LNCAP (cell line): ENCODE results near the gene HAPLN2.

Source experiments
- TF ChIP-seq, protein P1 (sequence below): fragments of 450-650 bp; IDR thresholded peaks from 2 replicates; pipeline ENCODE4 v1.5.1; 2017; ENCODE audit warnings: mild to moderate bottlenecking

HAPLN2 gene

DNA sequence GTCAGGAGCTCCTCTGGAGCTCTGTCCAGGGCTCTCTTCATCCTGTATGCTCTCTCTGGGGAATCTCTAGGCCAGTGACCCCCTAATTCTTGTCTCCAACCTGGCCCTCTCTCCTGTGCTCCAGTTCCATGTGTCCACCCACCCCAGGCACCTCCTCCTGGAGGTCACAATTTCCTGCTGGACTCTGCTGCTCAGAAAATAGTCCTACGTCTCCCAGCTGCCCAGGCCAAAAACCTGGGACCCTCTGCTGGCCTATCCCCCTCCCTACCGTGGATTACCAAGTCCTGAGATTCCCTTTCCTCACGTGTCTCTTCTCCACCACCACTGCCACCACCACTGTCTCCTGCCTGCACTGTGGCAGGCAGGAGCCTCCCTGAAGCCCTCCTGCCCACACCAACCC, 46.3 kb downstream of the HAPLN2 start:
- TF ChIP-seq, protein P1, sequence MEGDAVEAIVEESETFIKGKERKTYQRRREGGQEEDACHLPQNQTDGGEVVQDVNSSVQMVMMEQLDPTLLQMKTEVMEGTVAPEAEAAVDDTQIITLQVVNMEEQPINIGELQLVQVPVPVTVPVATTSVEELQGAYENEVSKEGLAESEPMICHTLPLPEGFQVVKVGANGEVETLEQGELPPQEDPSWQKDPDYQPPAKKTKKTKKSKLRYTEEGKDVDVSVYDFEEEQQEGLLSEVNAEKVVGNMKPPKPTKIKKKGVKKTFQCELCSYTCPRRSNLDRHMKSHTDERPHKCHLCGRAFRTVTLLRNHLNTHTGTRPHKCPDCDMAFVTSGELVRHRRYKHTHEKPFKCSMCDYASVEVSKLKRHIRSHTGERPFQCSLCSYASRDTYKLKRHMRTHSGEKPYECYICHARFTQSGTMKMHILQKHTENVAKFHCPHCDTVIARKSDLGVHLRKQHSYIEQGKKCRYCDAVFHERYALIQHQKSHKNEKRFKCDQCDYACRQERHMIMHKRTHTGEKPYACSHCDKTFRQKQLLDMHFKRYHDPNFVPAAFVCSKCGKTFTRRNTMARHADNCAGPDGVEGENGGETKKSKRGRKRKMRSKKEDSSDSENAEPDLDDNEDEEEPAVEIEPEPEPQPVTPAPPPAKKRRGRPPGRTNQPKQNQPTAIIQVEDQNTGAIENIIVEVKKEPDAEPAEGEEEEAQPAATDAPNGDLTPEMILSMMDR: no peak

DNA sequence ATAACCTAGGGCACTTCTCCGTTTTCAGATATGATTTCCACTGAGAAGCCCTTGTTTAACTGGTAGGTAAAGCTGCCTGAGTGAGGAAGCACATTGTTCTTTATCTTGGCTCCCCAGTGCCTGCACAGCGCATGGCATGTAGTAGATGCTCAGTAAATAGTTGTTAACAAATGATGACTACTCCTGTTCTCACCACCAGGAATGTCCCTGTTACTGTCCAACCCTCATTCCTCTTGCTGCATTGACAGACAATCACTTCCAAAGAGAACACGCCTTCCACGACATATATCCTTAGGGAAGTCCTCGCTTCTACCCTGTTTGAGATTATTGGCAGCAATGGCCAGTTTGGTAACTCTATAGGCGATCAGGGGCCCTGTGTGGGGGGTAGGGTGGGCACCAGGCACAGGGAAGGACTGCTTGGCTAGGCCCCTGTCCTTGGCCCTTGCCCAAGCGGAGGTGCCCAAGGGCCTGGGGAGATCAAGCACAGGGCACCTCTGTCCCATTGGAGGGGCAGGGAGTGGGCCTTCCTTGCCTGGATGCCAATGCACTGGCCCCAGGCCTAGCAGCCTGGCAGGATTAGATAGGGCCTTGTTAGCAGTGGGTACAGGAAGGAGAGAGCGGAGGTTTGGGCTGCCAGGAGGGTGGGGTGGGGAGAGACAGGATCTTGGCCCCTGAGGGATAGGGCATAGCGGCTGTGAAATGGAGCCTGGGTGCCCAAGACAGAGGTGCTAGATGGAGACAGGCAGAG, 47.8 kb downstream of the HAPLN2 start:
- TF ChIP-seq, protein P1: no peak

DNA sequence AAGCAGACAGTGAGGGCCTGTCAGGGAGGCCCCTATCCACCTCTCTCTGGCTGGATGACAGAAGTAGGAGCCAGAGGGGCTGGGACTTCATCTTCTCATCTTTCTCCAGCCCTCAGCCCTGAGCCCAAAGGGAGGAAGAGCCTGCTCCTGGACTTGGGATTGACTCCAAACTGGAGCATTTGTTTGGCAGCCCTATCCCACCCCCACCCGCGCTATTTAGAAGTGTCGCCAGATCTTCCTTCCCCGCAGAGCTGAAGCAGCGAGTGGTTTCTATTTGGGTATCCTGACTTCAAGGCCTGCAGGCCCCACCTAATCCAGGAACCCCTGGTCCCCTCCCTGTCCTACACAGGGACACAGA, 48.4 kb downstream of the HAPLN2 start:
- TF ChIP-seq, protein P1: no peak

DNA sequence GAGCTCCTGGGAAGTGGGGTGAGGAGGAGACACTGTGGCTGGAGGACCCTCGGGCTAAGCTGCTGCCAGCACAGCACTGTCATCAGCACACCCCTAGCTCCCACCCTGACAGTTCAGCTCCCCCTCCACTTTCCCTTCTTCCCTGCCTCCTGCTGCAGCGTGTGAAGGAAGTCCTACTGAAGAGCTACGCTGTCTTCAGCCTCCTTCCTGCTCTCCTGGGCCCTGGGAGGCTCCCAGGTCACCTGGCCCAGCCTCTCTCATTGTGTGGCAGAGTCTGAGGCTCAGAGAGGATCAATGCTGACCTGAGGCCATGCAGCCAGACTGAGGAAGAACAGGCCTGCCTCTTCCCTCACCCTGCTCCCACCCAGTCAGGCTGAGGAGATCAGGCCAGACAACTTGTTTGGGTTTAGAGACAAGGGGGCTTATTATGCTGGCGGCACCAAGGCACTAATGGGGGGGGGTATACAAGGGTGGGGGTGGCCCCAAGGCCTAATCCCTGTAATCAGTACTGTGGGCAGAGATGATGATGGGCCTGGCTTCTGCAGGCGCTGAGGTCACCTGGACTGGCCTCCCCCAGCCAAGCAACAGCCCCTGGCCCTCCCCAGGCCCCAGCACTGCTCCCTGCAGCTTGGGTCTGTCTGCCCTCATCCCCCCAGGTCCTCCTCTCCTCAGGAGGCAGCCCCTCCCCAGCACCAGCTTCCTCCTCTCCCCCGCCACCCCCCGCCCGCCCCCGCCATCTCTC, 48.9 kb downstream of the HAPLN2 start:
- TF ChIP-seq, protein P1: no peak

DNA sequence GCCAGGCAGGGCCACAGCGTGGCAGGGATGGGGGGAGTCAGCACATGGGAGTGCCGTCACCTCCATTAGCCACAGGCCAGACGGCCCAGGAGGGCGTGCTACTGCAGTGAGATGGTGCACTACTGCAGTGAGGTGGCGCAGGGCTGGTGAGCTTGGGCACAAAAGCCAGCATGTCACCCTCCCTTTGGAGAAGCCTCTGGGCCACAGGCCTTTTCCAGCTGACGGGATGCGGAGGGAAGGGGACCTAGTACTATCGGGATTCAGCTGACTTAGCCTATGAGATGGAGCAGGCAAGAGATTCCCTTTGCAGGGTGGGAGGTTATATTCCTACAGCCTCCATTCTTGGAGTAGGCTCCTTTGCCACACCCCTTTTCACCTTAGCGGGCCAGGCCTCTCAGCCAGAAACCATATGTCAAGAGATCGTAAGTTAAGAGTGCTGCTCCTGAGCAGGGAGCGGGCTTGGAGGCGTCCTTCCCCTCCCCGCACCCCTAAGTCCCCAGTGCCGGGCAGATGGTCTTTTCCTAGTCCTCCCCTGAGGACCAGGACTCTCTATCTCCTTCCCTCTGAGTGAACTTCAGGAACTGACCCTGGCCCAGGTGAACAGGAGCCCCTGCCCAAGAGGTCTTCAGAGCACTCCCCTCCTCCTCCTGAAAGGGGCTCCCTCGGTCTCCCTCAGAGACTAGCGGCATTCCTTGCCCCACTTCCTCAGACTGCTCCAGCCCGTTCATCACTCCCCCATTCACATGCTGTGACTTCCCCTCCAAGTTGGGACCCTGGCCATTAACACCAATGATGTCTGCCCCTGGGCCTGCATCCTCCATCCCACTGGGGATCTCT, 49.8 kb downstream of the HAPLN2 start:
- TF ChIP-seq, protein P1: no peak

DNA sequence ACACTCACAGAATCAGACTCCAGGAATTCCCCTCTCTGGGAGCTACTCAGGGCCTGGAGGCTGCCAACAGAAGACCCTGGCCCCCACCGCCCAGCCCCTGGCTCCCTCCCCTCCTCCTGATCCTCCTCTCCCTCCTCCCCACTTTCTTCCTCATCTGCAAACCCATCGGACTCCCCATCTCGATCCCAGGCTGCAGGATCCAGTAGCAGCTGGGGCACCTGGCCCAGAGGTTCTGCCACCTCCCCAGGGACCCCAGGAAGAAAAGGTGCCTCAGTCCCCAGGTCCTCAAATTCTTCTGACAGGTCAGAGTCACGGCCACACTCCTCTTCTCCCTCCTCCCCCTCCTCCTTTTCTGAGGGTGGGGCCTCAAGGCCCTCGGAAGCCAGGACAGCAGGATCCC, 50.6 kb downstream of the HAPLN2 start:
- TF ChIP-seq, protein P1: no peak

DNA sequence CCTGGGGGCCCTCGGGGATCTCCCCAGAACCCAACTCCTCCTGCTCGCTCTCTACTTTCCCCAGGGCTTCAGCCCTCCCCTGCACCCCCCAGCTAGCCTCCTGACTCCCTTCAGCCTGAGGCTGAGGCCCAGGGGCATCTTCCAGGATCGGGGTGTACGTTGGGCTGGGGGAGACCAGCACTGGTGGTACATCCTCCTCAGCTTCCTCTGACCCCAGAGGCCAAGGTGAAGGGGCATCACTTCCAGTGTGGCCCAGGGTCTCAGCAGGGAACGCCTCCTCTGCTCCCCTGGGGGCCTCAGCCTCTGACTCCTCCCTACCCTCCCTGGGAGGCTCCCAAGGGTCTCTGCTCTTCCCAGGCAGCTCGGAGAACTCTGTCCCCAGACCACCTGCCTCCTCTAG, 51.1 kb downstream of the HAPLN2 start:
- TF ChIP-seq, protein P1: no peak
